GM21367 (cell line): ENCODE results near the gene CDKL2.

ENCODE experiments used
- ATAC-seq: cut with Tn5 transposase; IDR thresholded peaks from one replicate; pipeline ENCODE4 v1.9.1; 2021; ENCODE audit not compliant: unreplicated experiment

CDKL2 gene

DNA sequence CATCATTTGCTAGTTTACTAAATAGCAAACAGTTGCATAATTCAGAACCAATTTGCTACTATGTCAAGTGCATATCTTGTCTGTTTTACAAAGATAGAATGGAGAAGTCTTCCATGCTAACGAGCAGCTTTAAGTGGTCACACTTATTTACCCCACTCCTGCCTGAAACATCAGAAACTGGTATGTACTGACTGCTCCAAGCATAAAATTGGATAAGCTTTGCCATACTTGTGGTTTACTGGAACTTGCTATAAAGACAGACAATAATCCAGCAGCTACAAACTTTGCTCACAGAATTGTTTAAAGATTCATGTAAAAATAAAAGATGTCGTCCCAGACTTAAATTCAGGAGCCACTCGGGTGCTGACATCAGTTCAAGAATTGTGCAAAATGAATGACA lies 13.3 kb upstream of the CDKL2 start:
- ATAC-seq, result no peak

DNA sequence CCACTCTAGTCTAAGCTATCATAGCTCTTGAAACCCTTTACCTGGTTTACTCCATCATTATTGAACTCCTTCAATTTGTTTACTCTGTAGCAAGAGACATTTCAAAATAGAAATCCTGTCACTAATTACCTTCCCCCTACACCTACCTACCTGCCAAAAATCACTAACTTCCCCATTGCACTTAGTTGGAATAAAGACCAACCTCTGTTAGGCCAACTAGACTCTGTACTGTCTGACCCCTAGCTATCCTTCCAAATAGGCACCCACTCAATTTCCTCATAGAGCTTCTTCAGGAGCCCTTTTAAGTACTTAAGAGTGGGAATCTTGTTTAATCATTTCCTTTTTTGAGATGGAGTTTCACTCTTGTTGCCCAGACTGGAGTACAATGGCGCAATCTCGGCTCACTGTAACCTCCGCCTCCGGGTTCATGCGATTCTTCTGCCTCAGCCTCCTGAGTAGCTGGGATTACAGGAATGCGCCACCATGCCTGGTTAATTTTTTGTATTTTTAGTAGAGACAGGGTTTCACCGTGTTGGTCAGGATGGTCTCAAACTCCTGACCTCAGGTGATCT lies 8.9 kb upstream of the CDKL2 start:
- no peak for ATAC-seq

DNA sequence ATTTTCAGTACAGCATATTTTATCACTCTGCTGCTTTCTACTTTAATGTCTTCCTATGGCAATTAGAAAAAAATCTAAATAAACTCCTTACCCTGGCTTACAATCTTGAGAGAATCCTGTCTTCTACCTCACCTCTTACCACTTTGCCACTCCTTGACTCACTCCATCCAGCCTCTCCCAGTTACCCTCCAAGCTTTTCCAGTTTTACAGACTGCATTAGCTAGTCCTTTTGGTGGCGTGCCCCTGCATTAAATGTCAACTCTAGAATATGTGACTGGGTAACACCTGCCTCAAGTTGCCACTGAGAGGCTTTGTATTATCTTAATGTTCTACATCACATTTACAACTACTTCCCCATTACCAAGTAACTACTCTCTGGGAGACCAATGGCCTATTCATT lies 7.5 kb upstream of the CDKL2 start:
- ATAC-seq, result no peak

DNA sequence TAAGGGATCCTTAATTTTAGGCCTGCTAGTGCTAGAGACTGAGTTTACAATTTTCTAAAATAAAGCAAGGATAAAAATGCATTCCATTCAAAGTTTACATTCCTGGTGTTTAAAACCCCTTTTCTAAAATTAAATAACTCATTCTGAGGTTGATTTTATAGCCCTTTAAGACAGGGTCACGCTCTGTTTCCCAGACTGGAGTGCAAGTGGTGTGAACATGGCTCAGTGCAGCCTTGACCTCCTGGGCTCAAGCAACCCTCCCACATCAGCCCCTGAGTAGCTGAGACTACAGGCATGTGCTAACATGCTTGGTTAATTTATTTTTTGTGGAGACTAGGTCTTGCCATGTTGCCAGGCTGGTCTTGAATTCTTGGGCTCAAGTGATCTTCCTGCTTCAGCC lies 6.8 kb upstream of the CDKL2 start:
- ATAC-seq, result no peak

DNA sequence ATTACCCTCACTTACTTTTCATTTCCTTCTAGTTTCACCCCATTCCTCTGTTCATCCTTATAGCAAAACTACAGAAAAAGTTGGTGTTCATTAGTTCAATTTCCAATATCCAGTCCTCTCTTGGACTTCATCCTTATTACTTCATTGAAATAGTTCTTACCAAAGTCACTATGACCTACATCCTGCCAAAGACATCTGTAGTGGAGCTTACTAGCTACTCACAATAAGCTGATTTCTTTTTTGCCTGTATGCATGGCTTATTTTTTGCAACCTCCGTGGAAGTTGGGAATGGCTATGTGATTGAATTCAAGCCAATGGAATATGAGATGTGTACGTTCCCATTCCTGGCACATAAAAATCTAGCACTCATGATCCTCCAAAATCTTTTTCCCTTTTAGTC lies 4.6 kb upstream of the CDKL2 start:
- no peak for ATAC-seq

DNA sequence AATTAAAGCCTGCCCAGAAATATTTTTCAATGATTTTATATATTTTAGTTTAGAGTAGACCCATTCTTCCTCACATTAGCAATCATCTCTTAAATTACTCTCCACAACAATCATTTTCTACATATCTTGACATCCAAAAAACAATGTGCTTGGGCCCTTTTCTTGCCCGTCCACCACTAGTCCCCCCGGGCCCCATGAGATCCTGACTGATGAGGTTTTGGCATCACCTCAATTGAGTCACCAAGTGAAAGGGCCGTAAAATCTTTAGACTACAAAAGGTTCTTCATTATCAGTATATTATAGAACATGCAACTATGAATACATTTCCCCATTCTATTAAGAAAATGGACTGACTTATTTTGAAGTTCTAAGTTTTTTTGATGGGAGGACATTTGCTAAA lies 4.0 kb upstream of the CDKL2 start:
- no peak for ATAC-seq

DNA sequence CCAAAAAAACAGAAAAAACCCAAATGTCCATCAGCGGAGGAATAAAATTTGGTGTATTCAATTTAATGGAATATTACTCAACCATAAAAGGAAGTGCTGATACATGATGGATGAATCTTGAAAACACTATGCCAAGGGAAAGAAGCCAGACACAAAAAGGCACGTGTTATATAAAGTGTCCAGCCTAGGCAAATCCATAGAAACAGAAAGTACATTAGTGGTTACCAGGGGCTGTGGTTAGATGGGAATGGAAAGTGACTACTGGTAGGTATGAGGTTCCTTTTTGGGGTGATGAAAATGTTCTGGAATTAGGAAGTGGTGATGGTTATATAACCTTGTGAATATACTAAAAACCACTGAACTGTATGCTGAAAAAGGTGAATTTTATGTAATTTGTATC lies 3.5 kb upstream of the CDKL2 start:
- ATAC-seq, result no peak

DNA sequence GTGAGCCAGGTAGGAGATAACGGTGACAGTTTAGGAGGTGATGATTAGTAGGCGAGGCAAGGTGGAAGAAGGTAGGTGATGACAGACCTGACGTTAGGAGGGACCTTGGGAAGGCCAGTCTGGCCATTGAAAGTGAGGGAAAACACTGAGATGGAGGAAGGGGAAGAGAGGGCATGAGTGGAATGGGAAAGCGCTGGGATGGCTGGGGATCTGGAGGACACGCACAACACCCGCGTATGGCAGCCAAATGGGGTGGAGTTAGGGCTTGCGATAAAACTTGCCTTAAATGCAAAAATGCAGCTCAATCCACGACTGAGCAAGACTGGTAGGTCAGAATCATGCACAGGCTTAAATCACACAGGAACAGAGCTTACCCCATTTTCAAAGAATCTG lies 605 bp upstream of the CDKL2 start:
- ATAC-seq, result no peak

DNA sequence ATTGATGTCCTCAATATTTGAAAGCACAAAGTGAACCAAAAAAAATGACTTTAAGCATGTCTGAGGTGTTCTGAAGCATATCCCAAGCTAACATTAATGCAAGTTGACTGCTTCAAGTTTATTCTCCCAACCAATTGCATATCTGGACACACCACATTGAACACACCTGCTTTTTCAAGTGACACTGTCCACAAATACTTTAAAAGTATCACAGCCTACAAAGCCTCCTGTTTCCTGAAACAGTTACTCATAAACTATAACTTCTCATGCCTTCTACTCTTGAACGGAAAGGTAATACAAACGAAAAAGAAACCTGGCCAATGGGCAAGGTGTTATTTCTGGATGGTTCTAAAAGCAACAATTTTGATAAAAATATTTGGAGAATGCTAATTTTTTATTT lies 1.1 kb downstream of the CDKL2 start:
- no peak for ATAC-seq

DNA sequence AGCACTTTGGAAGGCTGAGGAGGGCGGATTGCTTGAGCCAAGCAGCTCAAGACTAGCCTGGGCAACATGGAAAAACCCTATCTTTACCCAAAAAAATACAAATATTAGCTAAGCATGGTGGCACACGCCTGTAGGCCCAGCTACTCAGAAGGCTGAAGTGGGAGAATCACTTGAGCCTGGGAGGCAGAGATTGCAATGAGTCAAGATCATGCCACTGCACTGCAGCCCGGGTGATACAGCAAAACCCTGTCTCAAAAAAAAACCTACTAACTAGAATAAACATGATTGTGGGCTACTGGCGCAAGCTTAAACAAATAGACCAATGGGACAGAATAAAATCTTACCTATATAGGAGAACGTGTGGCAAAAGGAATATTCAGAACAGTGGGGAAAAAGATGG lies 7.3 kb downstream of the CDKL2 start:
- ATAC-seq, result no peak

DNA sequence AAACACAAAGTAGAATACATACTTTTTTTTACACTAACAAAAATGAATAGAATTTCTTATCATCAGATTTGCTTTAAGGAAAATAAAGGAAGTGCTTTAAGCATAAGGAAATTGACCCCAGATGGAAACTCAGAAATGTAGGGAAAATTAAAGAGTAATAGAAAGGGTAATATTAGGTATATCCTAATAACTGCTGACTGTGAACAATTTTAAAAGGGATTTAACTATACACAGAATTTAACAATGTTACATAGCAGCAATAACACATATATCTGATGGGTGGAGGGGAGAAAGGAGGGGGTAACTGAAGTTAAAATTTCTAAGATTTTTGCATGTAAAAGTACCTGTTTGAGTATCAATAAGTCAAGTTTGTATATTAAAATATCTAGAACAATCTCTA lies 8.6 kb downstream of the CDKL2 start:
- ATAC-seq, result no peak

DNA sequence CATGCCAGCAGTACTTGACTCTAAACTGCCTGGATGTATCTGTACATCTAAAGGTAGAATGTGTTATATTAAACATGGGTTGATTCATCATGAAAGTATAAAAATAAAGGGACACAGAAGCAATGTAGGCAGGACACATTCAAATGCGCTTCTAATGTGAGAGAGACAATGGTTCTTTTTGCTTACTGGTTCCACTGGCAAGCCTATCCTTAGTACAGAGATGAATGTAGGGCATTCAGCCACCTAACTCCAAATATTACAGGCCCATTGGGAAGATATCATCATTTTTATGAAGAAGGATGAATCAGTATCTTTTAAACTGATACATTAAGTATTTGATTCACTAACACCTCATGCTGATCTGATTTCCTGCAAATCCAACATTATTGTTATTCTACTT lies 18.0 kb downstream of the CDKL2 start:
- no peak for ATAC-seq

DNA sequence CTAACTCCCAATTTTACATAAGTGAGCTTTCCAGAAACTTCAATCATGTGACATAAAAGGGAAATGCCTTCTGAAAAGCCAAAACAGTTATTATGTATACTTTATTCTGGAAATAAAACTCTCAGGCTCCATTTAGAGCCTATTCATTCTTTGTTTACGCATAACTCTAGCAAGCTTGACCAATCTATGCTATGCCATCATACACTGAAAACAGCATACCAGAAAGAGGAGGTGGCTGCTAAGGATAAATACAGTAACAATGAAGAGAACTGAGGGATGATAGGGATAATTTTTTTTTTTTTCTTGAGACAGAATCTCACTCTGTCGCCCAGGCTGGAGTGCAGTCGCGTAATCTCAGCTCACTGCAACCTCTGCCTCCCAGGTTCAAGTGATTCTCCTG lies 24.4 kb downstream of the CDKL2 start:
- no peak for ATAC-seq

DNA sequence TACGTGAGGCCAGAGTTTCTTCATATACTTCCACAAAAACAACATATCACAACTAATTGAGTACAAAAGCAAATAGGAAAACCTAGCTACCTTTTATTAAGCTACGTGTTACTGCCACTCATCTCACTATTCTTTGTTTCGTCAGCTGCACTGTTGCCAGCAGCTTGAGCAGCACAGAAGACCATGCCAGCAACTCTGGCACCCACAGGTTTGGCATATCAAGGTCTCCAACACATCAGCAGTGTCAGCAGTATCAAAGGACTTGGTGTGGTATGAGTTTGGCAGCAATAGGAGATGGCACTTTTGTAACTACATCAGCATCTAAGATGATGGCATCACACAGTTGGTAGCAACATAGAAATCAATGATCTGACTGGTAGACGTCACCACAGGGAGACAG lies 30.7 kb downstream of the CDKL2 start:
- no peak for ATAC-seq

DNA sequence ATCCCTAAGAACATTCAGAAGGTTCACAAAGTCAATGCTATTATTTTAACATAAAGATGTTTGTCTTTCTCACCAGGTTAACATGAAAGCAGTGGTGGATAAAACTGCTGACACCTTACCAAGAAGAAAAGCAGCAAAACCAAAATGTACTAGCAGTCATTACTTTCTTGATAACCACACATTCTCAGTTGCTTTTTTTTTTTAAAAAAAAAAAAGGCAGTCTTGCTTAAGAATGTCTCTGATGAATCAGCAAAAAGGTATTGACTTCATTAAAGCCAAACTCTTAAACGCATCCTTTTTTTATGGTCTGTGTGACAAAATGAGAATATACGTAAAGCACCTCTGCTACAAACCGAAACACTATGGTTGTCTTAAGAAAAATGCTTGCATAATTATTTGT lies 31.9 kb downstream of the CDKL2 start:
- no peak for ATAC-seq

DNA sequence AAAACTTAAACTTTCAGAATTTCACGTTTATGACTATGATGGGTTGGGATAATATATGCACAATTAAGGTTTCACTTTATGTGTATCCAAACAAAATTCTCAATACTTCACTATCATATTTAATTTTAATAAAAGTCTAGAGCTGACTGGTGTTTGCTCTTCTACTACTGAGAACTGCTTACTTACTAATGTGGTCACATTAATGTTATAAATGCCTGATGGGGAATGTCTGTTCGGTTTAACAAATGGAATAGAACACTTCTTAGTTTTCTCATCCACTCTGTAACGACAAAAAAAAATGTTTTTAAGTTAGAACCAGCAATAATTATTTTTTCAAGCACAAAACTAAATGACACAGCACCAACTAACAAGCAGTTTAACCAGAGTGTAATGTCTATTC lies 34.3 kb downstream of the CDKL2 start:
- no peak for ATAC-seq

DNA sequence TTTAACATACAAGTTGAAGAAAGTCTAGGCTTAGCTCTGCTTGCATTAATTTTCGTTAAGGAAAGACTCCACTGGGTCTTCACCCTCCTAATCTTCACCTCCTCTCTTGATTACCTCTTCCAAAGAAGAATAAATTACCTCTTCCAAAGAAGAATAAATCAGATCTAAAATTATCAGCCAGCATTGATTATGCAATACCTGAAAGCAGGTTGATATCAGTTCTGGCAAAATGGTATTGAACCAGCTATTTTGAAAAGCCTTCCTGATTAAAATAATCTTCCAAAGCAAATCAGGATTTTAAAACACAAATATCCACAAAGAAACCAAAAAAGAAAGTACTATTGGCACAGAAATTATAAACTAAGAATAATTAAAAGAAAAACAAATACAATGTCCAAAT lies 36.9 kb downstream of the CDKL2 start:
- no peak for ATAC-seq

DNA sequence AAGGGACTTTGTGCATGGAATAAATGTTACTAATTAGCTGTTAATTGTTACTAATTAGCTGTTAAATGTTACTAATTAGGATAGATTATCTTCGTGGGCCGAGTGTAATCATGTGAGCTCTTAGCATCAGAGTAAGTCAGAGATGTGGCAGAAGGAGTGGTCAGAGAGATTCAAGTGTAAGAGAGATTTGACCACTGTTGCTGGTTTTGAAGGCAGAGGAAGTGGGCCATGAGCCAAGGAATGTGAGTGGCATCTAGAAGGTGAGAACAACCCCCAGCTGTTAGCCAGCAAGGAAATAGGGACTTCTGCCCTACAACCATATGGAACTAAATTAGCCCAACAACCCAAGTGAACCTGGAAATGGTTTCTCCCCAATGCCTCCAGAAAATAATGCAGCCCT lies 46.3 kb downstream of the CDKL2 start:
- no peak for ATAC-seq

DNA sequence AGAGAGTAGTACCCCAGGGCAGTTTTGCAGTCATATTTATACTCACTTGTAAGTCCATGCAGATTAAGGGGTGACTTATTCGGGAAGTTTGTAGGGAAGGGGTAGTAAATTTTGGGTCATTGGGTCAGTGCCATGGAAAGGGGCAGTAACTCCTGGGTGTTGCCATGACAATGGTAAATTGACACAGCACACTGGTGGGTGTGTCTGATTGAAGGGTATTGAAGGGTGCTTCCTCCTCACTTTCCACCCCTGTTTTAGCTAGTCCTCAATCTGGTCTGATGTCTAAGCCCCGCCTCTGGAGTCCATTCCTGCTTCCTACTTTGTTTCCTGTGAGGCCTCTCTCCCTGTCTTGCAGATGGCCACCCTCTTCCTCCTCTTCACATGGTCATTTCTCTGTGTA lies 62.6 kb downstream of the CDKL2 start:
- ATAC-seq, result no peak

DNA sequence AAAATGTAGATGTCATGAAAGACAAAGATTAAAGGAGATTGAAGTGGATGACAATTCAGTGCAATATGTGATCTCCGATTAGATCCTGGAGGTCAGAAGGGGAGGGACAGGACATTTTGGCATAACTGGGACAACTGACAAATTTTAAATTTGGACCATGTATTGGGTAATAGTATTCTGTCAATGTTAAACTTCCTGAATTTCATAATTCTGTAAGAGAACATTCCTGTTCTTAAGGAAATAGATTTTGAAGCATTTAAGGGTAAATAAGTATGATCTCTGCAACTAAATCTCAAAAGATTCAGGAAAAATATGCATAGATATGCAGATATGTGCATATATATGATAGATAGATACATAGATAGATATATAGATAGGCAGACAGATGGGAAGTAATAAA lies 63.4 kb downstream of the CDKL2 start:
- no peak for ATAC-seq

DNA sequence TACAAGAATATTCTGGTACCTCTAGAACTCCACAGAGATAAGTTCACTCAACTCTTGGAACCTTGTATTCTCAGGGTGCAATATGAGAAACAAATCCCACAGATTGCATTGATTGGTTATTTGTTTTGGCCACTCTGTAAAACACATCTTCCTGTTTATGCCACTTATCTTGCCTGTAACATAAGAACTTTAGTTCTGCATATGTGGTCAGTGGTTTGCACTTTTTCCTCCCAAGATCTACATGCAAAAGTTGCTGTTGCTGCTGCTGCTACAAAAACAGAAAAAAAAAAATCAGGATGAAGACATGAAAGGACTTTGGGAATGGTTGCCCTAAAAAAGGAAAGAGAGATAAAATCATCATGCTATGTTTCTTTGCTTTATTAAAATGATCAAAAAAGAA lies 64.8 kb downstream of the CDKL2 start:
- ATAC-seq, result no peak

DNA sequence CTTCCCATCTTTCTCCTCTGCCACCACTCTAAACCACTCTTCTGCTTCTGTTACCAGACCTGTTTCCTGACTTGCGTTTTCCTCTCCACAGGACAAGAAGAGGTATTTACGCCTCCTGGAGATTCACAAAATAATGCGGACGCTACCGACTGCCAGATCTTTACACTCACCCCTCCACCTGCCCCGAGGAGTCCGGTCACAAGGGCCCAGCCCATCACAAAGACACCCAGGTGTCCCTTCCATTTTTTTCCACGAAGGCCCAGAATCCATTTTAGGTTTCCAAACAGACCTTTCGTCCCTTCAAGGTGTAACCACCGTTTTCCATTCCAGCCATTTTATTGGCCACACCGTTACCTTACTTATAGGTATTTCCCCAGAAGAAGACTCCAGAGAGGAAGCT lies 66.3 kb downstream of the CDKL2 start:
- no peak for ATAC-seq

DNA sequence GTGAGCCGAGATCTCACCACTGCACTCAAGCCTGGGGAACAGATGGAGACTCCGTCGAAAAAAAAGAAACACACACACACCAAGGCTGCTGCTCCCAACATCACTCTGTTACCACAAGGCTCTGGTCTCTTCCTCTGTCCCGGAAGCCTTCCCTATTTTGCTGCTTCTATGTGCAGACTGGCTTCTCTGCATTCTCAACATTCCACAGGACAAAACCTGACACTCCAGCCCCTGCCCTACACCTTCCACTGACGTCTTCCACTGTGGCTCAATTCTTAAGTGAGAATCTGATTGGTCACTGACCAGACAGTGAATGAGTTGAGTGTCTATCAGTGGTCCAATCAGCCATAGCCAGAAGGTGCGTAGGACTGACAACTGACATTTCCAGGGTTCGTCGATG lies 68.5 kb downstream of the CDKL2 start:
- ATAC-seq, result no peak

DNA sequence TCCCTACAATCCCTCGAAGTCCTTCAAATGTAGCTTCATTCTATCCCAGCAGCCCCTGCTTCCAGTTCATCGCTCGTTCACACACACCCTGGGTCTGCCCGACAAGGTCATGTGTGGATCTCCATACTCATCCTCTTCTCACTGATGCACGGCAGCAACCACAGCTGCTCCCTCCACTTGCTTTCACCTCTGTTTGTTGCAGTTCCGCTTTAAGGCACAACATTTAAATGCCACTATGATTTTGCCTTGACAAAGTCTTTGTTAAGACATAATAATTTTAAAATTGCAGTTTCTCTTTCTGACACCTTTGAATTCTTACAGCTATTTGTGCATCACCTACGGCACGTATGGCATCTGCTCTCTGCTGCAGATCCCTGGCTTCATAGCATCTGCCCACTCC lies 72.6 kb downstream of the CDKL2 start:
- no peak for ATAC-seq
